IMR-90 (cell line): ENCODE data around the gene NEIL3. TPM values are rescaled to one million over a fixed set of nuclear protein-coding genes. Genes with fewer than 3 reads are reported as not detected.
A peak's percentile ranks its signal among the peaks of the same experiment; 100 is the strongest.

Experiments used
- ATAC-seq: fragments of 200-7000 bp; cut with Tn5 transposase; 2 replicates; pipeline ENCODE4 v1.9.1; 2020; ENCODE audit warnings: low read depth, mild to moderate bottlenecking, moderate library complexity
- BruUV-seq: library from RNA; stranded (reverse); fragments of 400-500 nt; replicated peaks from 2 replicates; lab custom pipeline; 2021; lab: Mats Ljungman, UMichigan
- CTCF ChIA-PET: fragments of 300-600 bp; formaldehyde crosslinking; extraction: SDS; loops from one replicate; lab custom pipeline; 2021; ENCODE audit warnings: antibody characterized with exemption; lab: Yijun Ruan, JAX
- POLR2A ChIA-PET: fragments of 300-600 bp; sonication (Branson Sonifier 250); formaldehyde crosslinking; loops from one replicate; lab custom pipeline; 2022; ENCODE audit warnings: antibody characterized with exemption; ENCODE audit not compliant: unreplicated experiment; lab: Charles Lee
- DNase-seq: peaks from one replicate; pipeline ENCODE4 v3.0.0; 2013
- H2AFZ ChIP-seq: replicated peaks from 2 replicates; pipeline ENCODE3; 2013; ENCODE audit warnings: low read length, mild to moderate bottlenecking; ENCODE audit not compliant: poor library complexity
- H2AK5ac ChIP-seq: 2 replicates; pipeline ENCODE4 v1.6.1; 2013; ENCODE audit warnings: low read depth, low read length, inconsistent platforms
- H2AK9ac ChIP-seq: replicated peaks from 2 replicates; pipeline ENCODE3; 2013; ENCODE audit warnings: mild to moderate bottlenecking, low read depth, low read length, moderate library complexity; ENCODE audit not compliant: poor library complexity
- H2BK120ac ChIP-seq: 2 replicates; pipeline ENCODE4 v1.6.1; 2013; ENCODE audit warnings: low read depth, low read length, inconsistent platforms
- H2BK15ac ChIP-seq: 3 replicates; pipeline ENCODE4 v1.6.1; 2013; ENCODE audit warnings: low read depth, low read length, inconsistent platforms
- H2BK20ac ChIP-seq: 2 replicates; pipeline ENCODE4 v1.6.1; 2013; ENCODE audit warnings: low read depth, mild to moderate bottlenecking, inconsistent platforms, low read length, moderate library complexity
- H2BK5ac ChIP-seq: 2 replicates; pipeline ENCODE4 v1.6.1; 2013; ENCODE audit warnings: mild to moderate bottlenecking, low read depth, low read length, inconsistent platforms; ENCODE audit not compliant: poor library complexity, severe bottlenecking
- H3K14ac ChIP-seq: replicated peaks from 2 replicates; pipeline ENCODE4 v1.6.1; 2013; ENCODE audit warnings: low read depth, low read length, inconsistent platforms
- H3K18ac ChIP-seq: 2 replicates; pipeline ENCODE4 v1.6.1; 2013; ENCODE audit warnings: low read depth, low read length, control low read depth
- H3K23ac ChIP-seq: 2 replicates; pipeline ENCODE4 v1.6.1; 2013; ENCODE audit warnings: low read depth, low read length, inconsistent platforms
- H3K27ac ChIP-seq: 2 replicates; pipeline ENCODE4 v1.5.1; 2013; ENCODE audit warnings: mild to moderate bottlenecking, control low read depth, low read length; ENCODE audit not compliant: insufficient read depth
- H3K27me3 ChIP-seq: 2 replicates; pipeline ENCODE4 v1.6.1; 2013; ENCODE audit warnings: low read length; ENCODE audit not compliant: control insufficient read depth, insufficient read depth
- H3K36me3 ChIP-seq: 2 replicates; pipeline ENCODE4 v1.6.1; 2013; ENCODE audit warnings: low read length, mixed read lengths; ENCODE audit not compliant: control insufficient read depth, insufficient read depth
- H3K4ac ChIP-seq: 2 replicates; pipeline ENCODE4 v1.6.1; 2013; ENCODE audit warnings: low read depth, low read length, inconsistent platforms
- H3K4me1 ChIP-seq: 2 replicates; pipeline ENCODE4 v1.6.1; 2013; ENCODE audit warnings: low read length, mixed read lengths; ENCODE audit not compliant: control insufficient read depth, insufficient read depth
- H3K4me2 ChIP-seq: 2 replicates; pipeline ENCODE4 v1.6.1; 2013; ENCODE audit warnings: low read depth, mild to moderate bottlenecking, control low read depth, low read length, moderate library complexity
- H3K4me3 ChIP-seq: 2 replicates; pipeline ENCODE4 v1.5.1; 2013; ENCODE audit warnings: low read depth, mild to moderate bottlenecking, control low read depth, low read length, moderate library complexity; ENCODE audit not compliant: insufficient read depth
- H3K56ac ChIP-seq: 2 replicates; pipeline ENCODE4 v1.6.1; 2013; ENCODE audit warnings: low read length, inconsistent platforms; ENCODE audit not compliant: insufficient read depth; ENCODE audit errors: extremely low read depth
- H3K79me1 ChIP-seq, 2 experiments: 2 replicates each; pipeline ENCODE4 v1.6.1; 2013; ENCODE audit warnings: low read length in 2 of 2, inconsistent platforms in 1 of 2, low read depth in 1 of 2
- H3K9ac ChIP-seq: 2 replicates; pipeline ENCODE4 v1.6.1; 2013; ENCODE audit warnings: low read depth, low read length, control low read depth
- H3K9me1 ChIP-seq: 2 replicates; pipeline ENCODE4 v1.6.1; 2013; ENCODE audit warnings: low read length, inconsistent platforms; ENCODE audit not compliant: insufficient read depth
- H3K9me3 ChIP-seq: 2 replicates; pipeline ENCODE4 v1.6.1; 2013; ENCODE audit warnings: low read length; ENCODE audit not compliant: control insufficient read depth, insufficient read depth
- H4K20me1 ChIP-seq: 2 replicates; pipeline ENCODE4 v1.6.1; 2013; ENCODE audit warnings: low read length, inconsistent platforms; ENCODE audit not compliant: insufficient read depth
- H4K5ac ChIP-seq: 2 replicates; pipeline ENCODE4 v1.6.1; 2013; ENCODE audit warnings: mild to moderate bottlenecking, low read depth, low read length, control low read depth
- H4K8ac ChIP-seq, 2 experiments: 2 replicates each; pipeline ENCODE4 v1.6.1; 2013; ENCODE audit warnings: low read depth in 2 of 2, low read length in 2 of 2, control low read depth in 1 of 2, inconsistent platforms in 1 of 2
- H4K91ac ChIP-seq: 2 replicates; pipeline ENCODE4 v1.6.1; 2013; ENCODE audit warnings: low read depth, low read length, inconsistent platforms; ENCODE audit not compliant: insufficient read depth
- NFE2L2 ChIP-seq: fragments of 150-350 bp; IDR thresholded peaks from 2 replicates; pipeline ENCODE4 v1.6.1; 2016; ENCODE audit warnings: low read depth, mild to moderate bottlenecking, low read length
- WGBS, 2 experiments: methylation state at CpG; one replicate each; pipeline versions ENCODE4 v1.1.5 to v1.1.7; 2013; ENCODE audit warnings: missing lambda C conversion rate in 2 of 2; ENCODE audit not compliant: insufficient read length in 1 of 2; ENCODE audit errors: extremely low coverage in 2 of 2; 5-methylcytosine and 5-hydroxymethylcytosine counted together
- dilution Hi-C: fragments of 300-500 bp; cut with HindIII; formaldehyde crosslinking; loops from one replicate; pipeline ENCODE4 v1.14.3; 2018; ENCODE audit warnings: low sequenced_read_pairs; ENCODE audit not compliant: unreplicated experiment
- in situ Hi-C: fragments of 300-500 bp; cut with MboI; formaldehyde crosslinking; loops from 3 replicates; pipeline ENCODE4 v1.14.3; 2019; ENCODE audit warnings: low sequenced_read_pairs, inconsistent platforms, mixed read lengths
- intact Hi-C: fragments of 100-400 bp; cut with micrococcal nuclease; formaldehyde crosslinking; loops from 2 replicates; pipeline ENCODE4 v1.10.0; 2022
- polyA plus RNA-seq, 3 experiments: library from polyadenylated mRNA; depleted of rRNA; stranded (reverse); fragments of >200 nt; gene quantifications; 2 replicates each; pipeline ENCODE4 v1.2.3, GENCODE V29; 2012; ENCODE audit warnings: low replicate concordance in 1 of 3
- total RNA-seq: library from RNA; depleted of rRNA; stranded (reverse); fragments of >200 nt; gene quantifications from 2 replicates; pipeline ENCODE4 v1.2.3, GENCODE V29; 2012

The NEIL3 gene
- total and polyA plus RNA-seq, 2 of the 4 experiments (the other 2 are of a cell fraction), result 4.4 to 7.9 TPM

DNA sequence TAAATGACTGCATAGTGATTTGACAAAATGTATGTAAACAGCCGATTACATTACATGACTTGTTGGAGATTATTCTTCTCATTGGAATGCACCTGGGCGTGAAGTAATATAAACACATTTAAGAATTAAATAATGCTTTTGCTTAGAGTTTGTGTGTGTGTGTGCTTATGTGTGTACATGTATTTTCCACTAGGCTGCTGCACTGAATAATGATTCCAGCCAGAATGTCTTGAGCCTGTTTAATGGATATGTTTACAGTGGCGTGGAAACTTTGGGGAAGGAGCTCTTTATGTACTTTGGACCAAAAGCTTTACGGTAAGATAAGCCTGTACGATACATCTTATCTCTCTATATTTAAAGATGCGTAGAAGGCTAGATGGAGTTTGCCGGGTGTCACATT is 12.6 kb downstream of the NEIL3 start:
- Histone ChIP-seq H3K18ac (peak overlapping the region; percentile 61; the same call in 1 of the 2 replicates), H2BK20ac (no peak overlapping the region), H4K20me1 (no peaks in the 10 kb centered on the region), H2AFZ (no peak overlapping the region), H4K91ac (no peak overlapping the region), H3K14ac (no peak overlapping the region), H3K9me3 (no peaks in the 10 kb centered on the region), H3K27ac (no peak overlapping the region), H2BK120ac (no peak overlapping the region), H3K9ac (no peak overlapping the region), H3K9me1 (no peaks in the 10 kb centered on the region), H3K4ac (no peak overlapping the region), H2BK15ac (no peak overlapping the region), H3K4me1 (peaks cover 5% of the 10 kb centered on the region; the same call in 1 of the 2 replicates), H3K56ac (no peak overlapping the region), H3K79me1 (peaks cover 20 to 22% of the 10 kb centered on the region in 2 experiments), H3K4me3 (no peak overlapping the region; the same call in 1 of the 2 replicates), H4K8ac (peak overlapping the region in 1 of 2 experiments; percentile 15; a peak in 1 of 4 replicates), H2AK5ac (no peak overlapping the region), H4K5ac (peak overlapping the region; percentile 78; the same call in 1 of the 2 replicates), H3K27me3 (no peaks in the 10 kb centered on the region), H2AK9ac (no peak overlapping the region), H3K36me3 (no peaks in the 10 kb centered on the region), H3K4me2 (peak overlapping the region; percentile 86; the same call in 1 of the 2 replicates), H2BK5ac (peak overlapping the region; percentile 20), H3K23ac (no peak overlapping the region)
- no peak for TF ChIP-seq NFE2L2
- ChIA-PET CTCF (interaction anchor here (0.6 to 1.1 kb wide), 2 partner anchors 72 to 223 kb away, joined by 3 read pairs; no protein-coding TSS in a partner anchor), POLR2A (no interaction called here)
- peak; percentile 81 for ATAC-seq
- no TSS peak for BruUV-seq
- in situ Hi-C loops (no loop called here), dilution Hi-C loops (no loop called here), intact Hi-C loops (no loop called here)
- DNase-seq, result peak; percentile 55
- no CpG with 5 or more reads among the region's 7 CpGs for WGBS, 2 experiments
